GM20000 (cell line): Measurements from ENCODE around the gene ANKAR.
"Not testable (repeated sequence)": the region's sequence is repeated elsewhere in the genome, so short reads cannot be mapped to it uniquely, and the experiment has no call there.

Experiments used
- DNase-seq: peaks from one replicate; pipeline ENCODE4 v3.0.0; 2012; ENCODE audit warnings: low spot score
- CTCF ChIP-seq: IDR thresholded peaks from 2 replicates; pipeline ENCODE4 v1.5.1; 2012; ENCODE audit warnings: mild to moderate bottlenecking, control low read depth; ENCODE audit errors: extremely low read depth, missing control alignments

ANKAR gene

GRCh38 chr2:189685540-189686229 is 11.2 kb downstream of the ANKAR start:
- no peak for DNase-seq

GRCh38 chr2:189687796-189688195 is 13.3 kb downstream of the ANKAR start:
- not testable (repeated sequence) for DNase-seq

More at GRCh38 chr2:189685540-189686229, 11.2 kb downstream of the ANKAR start:
- no peak for TF ChIP-seq CTCF

- no peak for DNase-seq
- TF ChIP-seq CTCF, result no peak
These were observed 21.8 kb downstream of the ANKAR start for GRCh38 chr2:189696223-189696622.

GRCh38 chr2:189698020-189698887 is 23.8 kb downstream of the ANKAR start:
- peak; percentile 24 for TF ChIP-seq CTCF
- peak; percentile 28 for DNase-seq

- no peak for DNase-seq
- no peak for TF ChIP-seq CTCF
These were observed 26.2 kb downstream of the ANKAR start for GRCh38 chr2:189700681-189701080.

GRCh38 chr2:189702071-189702470 is 27.6 kb downstream of the ANKAR start:
- TF ChIP-seq CTCF, result no peak
- DNase-seq, result no peak

GRCh38 chr2:189709501-189710221 is 35.2 kb downstream of the ANKAR start:
- no peak for DNase-seq
- TF ChIP-seq CTCF, result no peak

- DNase-seq, result not testable (repeated sequence)
These were observed 43.1 kb downstream of the ANKAR start for GRCh38 chr2:189717593-189717992.
